Kidney (tissue), 14 donors: ENCODE data around the gene DYNLT4. TPM values are rescaled to one million over a fixed set of nuclear protein-coding genes. Genes with fewer than 3 reads are reported as not detected.

Source experiments
- DNase-seq, 5 donors: peaks; one replicate each; pipeline ENCODE4 v3.0.0-alpha.2; 2013 to 2020
- FAIRE-seq: peaks from 2 replicates; lab custom pipeline; 2012; peaks lifted over from hg19 to GRCh38; lab: Jason Lieb, UNC
- H3K27ac ChIP-seq, 2 donors: one replicate each; pipeline ENCODE4 v1.7.0; 2013; ENCODE audit warnings: low read depth in 2 of 2, low read length in 2 of 2, inconsistent platforms in 1 of 2
- H3K27me3 ChIP-seq: one replicate; pipeline ENCODE4 v1.7.1; 2013; ENCODE audit warnings: low read length, inconsistent platforms; ENCODE audit not compliant: control insufficient read depth, insufficient read depth
- H3K36me3 ChIP-seq, 3 donors: one replicate each; pipeline versions ENCODE4 v1.7.0 to v1.7.1; 2013; ENCODE audit warnings: low read length in 3 of 3, control low read depth in 1 of 3, inconsistent platforms in 1 of 3; ENCODE audit not compliant: insufficient read depth in 3 of 3, control insufficient read depth in 2 of 3
- H3K4me1 ChIP-seq, 3 donors: one replicate each; pipeline versions ENCODE4 v1.7.0 to v1.7.1; 2013; ENCODE audit warnings: low read length in 3 of 3, inconsistent platforms in 1 of 3, low read depth in 1 of 3; ENCODE audit not compliant: control insufficient read depth in 2 of 3, insufficient read depth in 2 of 3
- H3K4me3 ChIP-seq, 3 donors: one replicate each; pipeline versions ENCODE4 v1.7.0 to v1.8.1; 2013; ENCODE audit warnings: low read length in 3 of 3, control low read depth in 1 of 3, inconsistent platforms in 1 of 3
- H3K9ac ChIP-seq, 3 donors: one replicate each; pipeline versions ENCODE4 v1.7.0 to v1.7.1; 2013; ENCODE audit warnings: low read length in 3 of 3, control low read depth in 1 of 3, inconsistent platforms in 1 of 3
- H3K9me3 ChIP-seq, 3 donors: one replicate each; pipeline versions ENCODE4 v1.7.0 to v1.7.1; 2013; ENCODE audit warnings: low read length in 3 of 3, control low read depth in 1 of 3, inconsistent platforms in 1 of 3; ENCODE audit not compliant: control insufficient read depth in 2 of 3, insufficient read depth in 1 of 3
- CTCF ChIP-seq: IDR thresholded peaks from 3 replicates; pipeline ENCODE4 v1.5.1; 2012; ENCODE audit warnings: mild to moderate bottlenecking, moderate library complexity, borderline replicate concordance; ENCODE audit not compliant: insufficient read depth; ENCODE audit errors: extremely low read depth
- intact Hi-C: fragments of 100-400 bp; cut with DNase I; formaldehyde crosslinking; loops from one replicate; pipeline ENCODE4 v1.11.1; 2022
- polyA plus RNA-seq: library from polyadenylated mRNA; stranded (reverse); fragments of 350-450 nt; fragmentation: Illumina TruSeq; extraction: RNeasy Lipid Tissue Mini Kit (QIAGEN cat#74804); gene quantifications from one replicate; pipeline ENCODE4 v1.2.3, GENCODE V29; 2014; ENCODE audit warnings: low read depth, low replicate concordance; ENCODE audit not compliant: insufficient read depth
- total RNA-seq: library from RNA; stranded (reverse); fragmentation: NEBNext Ultra II Directional; extraction: Animal tissue kit (Norgen Biotek cat#: 25700); gene quantifications from one replicate; pipeline ENCODE4 v1.2.1, GENCODE V29; 2021
- donor health status: control.
- donor health status: control.
- donor health status: control.
- donor health status: control.
- donor health status: control.
- donor health status: DM: yes; HTN: yes; CAD: no.
- donor health status: Normal renal cell carcinoma (clear cell type).

The DYNLT4 gene
- total and polyA plus RNA-seq, 2 donors from 2014 or later = 1.2 TPM; not detected in 1

- Histone ChIP-seq H3K27ac (peak overlapping the region; percentile 98 to 100), H3K36me3 (peaks cover 0 to 5% (median 2%) of the 10 kb centered on the region in 3 donors), H3K9me3 (no peaks in the 10 kb centered on the region), H3K9ac (peak overlapping the region; percentile 35 to 97 (median 61)), H3K4me1 (peaks cover 19 to 48% (median 39%) of the 10 kb centered on the region in 3 donors), H3K27me3 (no peaks in the 10 kb centered on the region), H3K4me3 (peak overlapping the region; percentile 12 to 45 (median 42))
- peak; percentile 41 to 84 (median 75) for DNase-seq
- no peak for TF ChIP-seq CTCF
- FAIRE-seq = no peak
- intact Hi-C loops = no loop called here
These were observed 2.1 kb upstream of the DYNLT4 start for GRCh38 chr1:44808938-44809917.

- Histone ChIP-seq H3K4me3 (peak within 1 kb of the TSS; percentile 12 to 45 (median 42)), H3K27ac (peak within 1 kb of the TSS; percentile 98 to 100), H3K9me3 (no peaks in the 10 kb centered on the region), H3K36me3 (peaks cover 0 to 8% (median 2%) of the 10 kb centered on the region in 3 donors), H3K9ac (peak within 1 kb of the TSS; percentile 35 to 97 (median 61)), H3K27me3 (no peaks in the 10 kb centered on the region), H3K4me1 (peaks cover 19 to 48% (median 39%) of the 10 kb centered on the region in 3 donors)
- peak; percentile 92 to 96 (median 95) for DNase-seq
- TF ChIP-seq CTCF = no peak
- intact Hi-C loops = no loop called here
- FAIRE-seq = no peak
These were observed 1.1 kb upstream of the DYNLT4 start, which contains the start of gene BTBD19 for GRCh38 chr1:44808063-44808937. Gene BTBD19 (plus strand): TSS chr1:44808523. CDS start chr1:44808821, 298 bp downstream.

GRCh38 chr1:44807364-44808062, 362 bp upstream of the DYNLT4 start:
- Histone ChIP-seq H3K4me1 (peaks cover 19 to 46% (median 39%) of the 10 kb centered on the region in 3 donors), H3K27me3 (no peaks in the 10 kb centered on the region), H3K4me3 (peak overlapping the region in 1 of 3 donors; percentile 40), H3K36me3 (peaks cover 0 to 8% (median 4%) of the 10 kb centered on the region in 3 donors), H3K27ac (peak overlapping the region; percentile 98 to 100), H3K9me3 (no peaks in the 10 kb centered on the region), H3K9ac (peak overlapping the region in 2 of 3 donors; percentile 50 to 97)
- intact Hi-C loops = no loop called here
- TF ChIP-seq CTCF = no peak
- FAIRE-seq (peak; percentile 49), DNase-seq (peak; percentile 90 to 99 (median 96))
